Gastrocnemius medialis (tissue), 4 donors: ENCODE measurements around the gene DENND6A.

Experiments
- CTCF ChIP-seq, 5 experiments: fragments of 450-650 bp in 3 of 5; fragments of 200-600 bp in 2 of 5; sonication (generic) in 2 of 5; IDR thresholded peaks in 4 of 5; conservative IDR thresholded peaks in 1 of 5; 1 replicate in 4 of 5; 2 replicates in 1 of 5; pipeline ENCODE4 v1.5.1; 2016 to 2019; ENCODE audit warnings: antibody characterized with exemption in 5 of 5, mild to moderate bottlenecking in 3 of 5, moderate library complexity in 3 of 5
- POLR2A ChIP-seq, 2 donors: fragments of 450-650 bp; IDR thresholded peaks; one replicate each; pipeline ENCODE4 v1.6.1; 2017; ENCODE audit warnings: antibody characterized with exemption in 2 of 2, mild to moderate bottlenecking in 2 of 2, moderate library complexity in 2 of 2

GRCh38 chr3:57682284-57682683 lies 10.6 kb downstream of the DENND6A start:
- TF ChIP-seq CTCF (IDR thresholded peaks at IDR 0.05 in 4 of 5, conservative IDR thresholded peaks at IDR 0.05 in 1 of 5) (no peak), POLR2A (IDR thresholded peaks at IDR 0.05) (no peak)
